Stimulated activated naive CD4-positive, alpha-beta T cell (primary cell): ENCODE data around the gene CDK6.
A peak's percentile ranks its signal among the peaks of the same experiment; 100 is the strongest.

Experiments used
- DNase-seq, 6 experiments: peaks; one replicate each; lab custom pipeline; 2025; lab: John Stamatoyannopoulos, UW

Gene CDK6

GRCh38 chr7:92826258-92826938 is 10.0 kb downstream of the CDK6 start:
- DNase-seq, result no peak

- DNase-seq, result no peak
These were observed 11.4 kb downstream of the CDK6 start for GRCh38 chr7:92824901-92825480.

DNA sequence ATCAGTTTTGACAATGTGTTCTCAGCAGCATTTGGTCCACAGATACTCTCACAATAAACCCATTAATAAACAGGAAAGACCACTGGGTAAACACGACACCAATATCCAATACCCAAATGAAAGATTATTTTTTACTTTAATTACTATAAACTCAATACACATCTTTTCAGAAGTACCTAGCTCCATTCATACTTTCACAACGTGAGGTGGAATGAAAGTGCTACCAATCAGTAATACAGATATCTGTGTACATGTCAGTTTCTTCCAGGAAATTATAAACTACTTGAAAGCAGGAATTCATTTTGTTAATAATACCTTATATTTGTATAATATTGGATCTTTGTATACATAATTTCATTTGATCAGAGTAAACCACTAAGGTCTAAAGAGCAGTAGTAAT is 11.9 kb downstream of the CDK6 start:
- DNase-seq, result no peak

GRCh38 chr7:92823042-92823441 is 13.3 kb downstream of the CDK6 start:
- DNase-seq, result no peak

DNA sequence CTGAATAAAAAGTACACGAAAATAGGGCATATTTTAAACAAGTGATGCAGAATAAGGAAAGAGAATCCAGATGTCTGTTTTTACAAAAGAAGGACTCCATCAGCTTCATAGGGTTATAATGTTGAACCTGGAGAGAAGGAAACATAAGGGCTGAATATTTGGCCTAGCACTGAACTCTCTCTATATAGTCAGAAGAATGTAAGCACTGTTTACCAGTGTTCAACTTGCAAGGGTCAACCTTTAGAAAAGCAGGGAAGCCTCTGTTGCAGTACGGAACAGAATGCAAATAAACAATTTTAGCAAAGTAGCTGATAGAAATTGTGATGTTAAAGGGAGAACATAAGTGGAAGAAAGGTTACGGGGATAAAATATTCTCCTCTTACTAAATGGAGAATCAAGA is 16.2 kb downstream of the CDK6 start:
- DNase-seq, result no peak

DNA sequence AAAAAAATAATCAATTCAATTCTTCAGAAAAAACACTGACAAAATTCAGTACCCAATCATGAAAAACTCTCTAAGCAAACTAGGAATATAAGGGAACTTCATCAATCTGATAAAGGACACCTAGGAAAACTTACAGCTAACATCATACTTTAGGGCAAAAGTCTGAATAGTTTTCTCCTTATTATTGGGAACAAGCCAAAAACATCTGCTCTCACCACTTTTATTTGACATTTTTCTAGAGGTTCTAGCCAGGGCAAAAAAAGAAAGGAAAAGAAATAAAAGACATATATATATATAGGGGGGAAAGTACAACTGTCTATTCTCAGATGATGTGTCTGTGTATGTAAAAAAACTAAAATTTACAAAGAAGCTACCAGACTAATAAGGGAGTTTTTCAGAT is 19.0 kb downstream of the CDK6 start:
- no peak for DNase-seq

DNA sequence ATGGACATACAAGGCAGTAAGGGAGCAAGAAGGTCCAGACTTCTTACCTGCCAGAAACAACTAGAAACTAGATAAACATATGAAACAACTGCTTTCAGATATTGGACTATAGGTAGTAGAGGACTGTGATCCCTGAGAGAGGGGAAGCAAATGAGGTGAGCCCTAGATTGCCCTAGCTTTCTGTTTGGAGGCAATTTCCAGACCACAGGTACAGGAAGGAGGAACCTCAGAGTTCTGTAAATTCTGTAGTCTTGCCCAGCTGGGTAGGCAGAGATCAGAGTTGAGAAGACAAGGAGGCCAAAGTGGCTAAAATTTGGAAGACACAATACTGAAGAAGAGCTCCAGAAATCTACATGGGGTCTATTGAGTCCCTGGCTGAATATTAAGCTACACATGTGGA is 21.0 kb downstream of the CDK6 start:
- DNase-seq, result no peak

DNA sequence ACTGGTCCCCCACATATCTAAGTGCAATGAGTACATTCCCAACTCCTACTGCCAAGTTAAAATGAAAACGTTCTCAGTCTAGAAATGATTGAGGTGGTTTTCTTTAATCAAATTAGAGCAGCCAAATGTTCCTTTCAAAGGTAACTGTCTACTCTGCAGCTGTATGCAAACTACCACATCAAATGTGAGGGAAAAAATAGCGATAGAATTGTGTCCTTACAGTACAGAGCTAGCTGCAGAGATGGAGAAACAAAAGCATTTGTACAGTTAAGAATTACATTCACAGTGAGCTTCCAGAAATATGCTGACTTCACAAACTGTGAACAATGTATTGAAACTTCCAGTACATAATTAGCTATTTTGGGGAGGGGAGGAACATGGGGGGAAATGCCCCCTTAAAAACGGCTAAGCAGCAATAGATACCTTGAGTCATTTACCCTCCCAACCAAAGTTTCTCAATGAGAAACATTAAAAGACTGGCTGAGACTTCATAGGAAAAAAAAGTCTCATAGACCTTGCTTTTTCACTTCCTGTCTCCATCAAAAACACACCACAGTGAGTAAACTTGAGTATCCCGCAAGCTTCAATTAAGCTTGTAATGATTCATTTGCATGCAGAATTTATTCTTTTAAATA is 22.9 kb downstream of the CDK6 start:
- peak in 3 of 6 experiments; percentile 29 to 58 (median 54) for DNase-seq

DNA sequence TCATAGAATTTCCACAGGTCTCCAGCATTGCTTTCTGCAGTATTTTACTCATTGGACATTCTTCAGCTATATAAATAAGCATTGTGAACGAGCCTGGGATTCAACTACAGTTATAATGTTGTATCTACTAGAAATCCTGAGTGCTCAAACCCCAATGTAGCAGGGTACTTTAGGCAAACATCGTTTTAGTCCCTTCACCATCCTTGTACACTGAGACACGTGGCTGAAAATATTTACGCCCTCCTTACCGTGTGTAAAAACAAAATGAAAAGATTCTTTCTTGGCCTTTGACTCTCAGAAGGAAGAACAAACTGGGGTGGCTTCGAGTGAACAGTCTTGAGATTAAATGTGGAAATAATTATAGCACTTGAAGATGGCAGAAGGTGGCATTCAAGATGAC is 25.2 kb downstream of the CDK6 start:
- DNase-seq, result no peak

GRCh38 chr7:92809760-92810573 is 26.4 kb downstream of the CDK6 start:
- peak in 3 of 6 experiments; percentile 1 to 40 (median 12) for DNase-seq

DNA sequence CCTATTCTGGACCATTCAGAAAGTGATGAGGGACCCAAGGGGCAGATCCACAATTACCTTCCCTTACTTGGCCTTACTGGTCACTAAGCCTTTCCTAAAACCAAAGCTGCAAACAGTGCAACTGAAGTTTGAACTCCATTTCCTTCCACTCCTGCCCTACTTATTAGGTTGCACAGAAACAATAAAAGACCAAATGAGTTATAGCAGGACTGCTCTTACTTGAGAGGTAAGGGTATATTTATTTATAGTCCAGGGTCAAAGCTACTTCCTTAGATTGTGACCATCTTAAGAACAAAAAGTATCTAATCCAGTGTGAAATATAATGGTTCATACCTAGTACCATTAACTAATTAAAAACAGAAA is 27.0 kb downstream of the CDK6 start:
- DNase-seq, result no peak

GRCh38 chr7:92808635-92809034 is 27.7 kb downstream of the CDK6 start:
- no peak for DNase-seq

DNA sequence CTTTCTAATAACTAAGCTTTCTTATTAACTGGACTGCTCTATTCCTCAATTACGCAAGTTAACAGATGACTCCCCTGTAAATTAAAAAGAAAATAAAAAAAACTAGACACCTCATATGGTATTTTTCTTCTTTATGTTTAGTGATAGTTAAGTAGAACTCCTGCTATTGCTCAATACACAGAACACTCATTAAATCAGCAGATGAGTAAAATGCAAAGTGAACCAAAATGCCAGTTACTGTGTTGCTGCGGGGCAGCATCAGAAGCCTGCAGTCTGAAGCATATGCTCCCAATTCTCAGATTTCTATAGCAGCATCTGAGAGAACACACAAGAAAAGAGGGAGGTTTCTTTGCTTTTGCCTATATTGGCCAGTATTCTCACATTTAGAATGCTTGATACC is 28.4 kb downstream of the CDK6 start:
- no peak for DNase-seq

GRCh38 chr7:92806496-92806895 is 29.9 kb downstream of the CDK6 start:
- no peak for DNase-seq

DNA sequence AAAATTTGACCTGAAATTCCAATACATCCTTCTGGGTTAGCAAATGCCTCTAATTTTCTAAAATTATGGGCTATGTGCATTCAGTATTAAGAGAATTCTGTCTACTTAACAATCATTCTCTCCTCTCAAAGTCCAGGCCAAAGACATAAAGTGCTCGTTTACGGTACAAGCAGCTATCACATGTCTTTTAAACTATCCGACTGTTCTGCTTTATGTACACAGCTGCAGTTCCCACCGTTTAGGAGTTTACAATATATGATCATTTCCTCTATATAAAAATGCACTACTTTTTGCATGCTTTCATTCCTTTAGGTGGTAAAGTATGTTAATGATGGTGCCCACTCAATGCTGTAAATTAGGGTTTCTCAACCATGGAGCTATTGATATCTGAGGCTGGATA is 34.0 kb downstream of the CDK6 start:
- DNase-seq, result no peak

GRCh38 chr7:92799446-92800211 is 36.7 kb downstream of the CDK6 start:
- DNase-seq, result no peak

DNA sequence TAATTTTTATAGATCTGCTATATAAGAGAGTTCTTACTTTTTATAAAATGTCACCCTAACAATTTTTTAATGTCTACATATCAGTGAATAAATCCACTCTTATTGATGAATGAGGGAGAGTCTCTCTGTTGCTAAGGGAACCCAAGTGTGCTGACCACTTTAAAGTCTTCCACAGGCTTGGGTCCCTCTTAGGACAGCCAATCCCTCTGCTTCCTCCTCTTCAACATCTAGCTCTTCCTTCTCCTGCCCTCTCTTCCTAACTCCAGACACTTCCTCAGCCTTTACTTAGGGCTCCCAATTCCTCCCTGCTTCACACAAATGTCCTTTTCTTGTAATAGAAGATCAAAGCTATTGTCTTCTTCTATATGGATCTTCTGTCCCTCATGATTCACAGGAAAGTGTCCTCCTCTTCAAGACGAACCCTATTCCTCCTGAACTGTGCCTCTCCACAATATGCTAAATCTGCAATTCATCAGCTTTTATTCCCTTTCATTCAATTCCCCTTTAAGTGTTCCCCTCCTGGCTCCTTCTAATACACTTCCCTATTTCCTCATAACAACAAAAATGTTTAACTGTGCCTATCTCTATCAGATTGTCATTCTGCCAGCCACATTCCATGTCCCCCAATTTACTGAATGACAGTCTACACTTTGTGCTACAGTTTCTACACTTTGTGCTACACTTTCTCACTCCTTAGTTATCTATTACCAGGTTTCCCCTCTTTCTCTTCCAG is 37.7 kb downstream of the CDK6 start:
- DNase-seq, result no peak

DNA sequence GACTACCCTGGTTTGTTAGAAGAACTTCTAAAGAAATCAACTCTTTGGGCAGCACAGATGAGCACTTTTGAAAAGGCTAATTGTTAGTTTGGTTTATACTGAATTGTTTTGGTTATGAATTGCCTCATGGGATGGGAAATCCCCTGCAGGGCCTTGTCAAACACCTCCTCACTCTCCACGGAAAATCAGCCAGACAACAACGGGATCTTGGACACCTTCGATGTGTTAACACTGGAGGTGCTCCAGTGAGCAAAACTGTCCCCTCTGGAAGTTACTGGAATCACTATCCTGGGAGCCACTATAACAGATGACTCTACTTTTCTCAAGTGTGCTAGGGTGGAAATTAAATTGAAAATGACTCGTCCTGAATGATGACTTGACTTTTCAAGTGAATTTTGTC is 38.7 kb downstream of the CDK6 start:
- no peak for DNase-seq

- DNase-seq, result no peak
These were observed 39.1 kb downstream of the CDK6 start for GRCh38 chr7:92797284-92797683.

GRCh38 chr7:92794831-92795230 is 41.5 kb downstream of the CDK6 start:
- no peak for DNase-seq

- DNase-seq, result no peak
These were observed 42.0 kb downstream of the CDK6 start for GRCh38 chr7:92794391-92794790.
